Measurements from ENCODE around the gene IST1.

GRCh38 chr16:71927787-71928186 lies 32.5 kb downstream of the IST1 start:
- TF ChIP-seq CTCF (conservative IDR thresholded peaks at IDR 0.05; ENCODE audit: low read depth, low read length), result no peak
- no peak for TF ChIP-seq EZH2 (IDR thresholded peaks at IDR 0.05; ENCODE audit: borderline replicate concordance, low read depth, low read length, poor library complexity, severe bottlenecking)

Data from A673 (cell line).